Smooth muscle cell (in vitro differentiated cells): ENCODE measurements around the gene POLE. TPM values are rescaled to one million over a fixed set of nuclear protein-coding genes. Genes with fewer than 3 reads are reported as not detected.

Experiments
- DNase-seq: peaks from one replicate; lab custom pipeline; 2025; ENCODE audit not compliant: unreplicated experiment; lab: John Stamatoyannopoulos, UW
- H2AFZ ChIP-seq: fragments of 200-600 bp; sonication (generic); 2 replicates; pipeline ENCODE4 v1.6.0; 2016; ENCODE audit warnings: antibody characterized with exemption, low read depth, mild to moderate bottlenecking
- H3F3A ChIP-seq: fragments of 200-600 bp; sonication (generic); 2 replicates; pipeline ENCODE4 v1.6.0; 2017; ENCODE audit warnings: antibody characterized with exemption, low read depth
- H3K27ac ChIP-seq: fragments of 200-600 bp; sonication (generic); 2 replicates; pipeline ENCODE4 v1.5.1; 2016; ENCODE audit warnings: low read depth, mild to moderate bottlenecking
- H3K27me3 ChIP-seq: fragments of 200-600 bp; sonication (generic); 2 replicates; pipeline ENCODE4 v1.6.1; 2016; ENCODE audit warnings: low read depth, mild to moderate bottlenecking
- H3K36me3 ChIP-seq: fragments of 200-600 bp; sonication (generic); 2 replicates; pipeline ENCODE4 v1.5.1; 2016; ENCODE audit warnings: low read depth
- H3K4me1 ChIP-seq: fragments of 200-600 bp; sonication (generic); 2 replicates; pipeline ENCODE4 v1.5.1; 2016; ENCODE audit warnings: low read depth
- H3K4me2 ChIP-seq: fragments of 200-600 bp; sonication (generic); 2 replicates; pipeline ENCODE4 v1.6.0; 2016; ENCODE audit warnings: mild to moderate bottlenecking
- H3K4me3 ChIP-seq: fragments of 200-600 bp; sonication (generic); 2 replicates; pipeline ENCODE4 v1.5.1; 2016; ENCODE audit warnings: mild to moderate bottlenecking
- H3K79me2 ChIP-seq: fragments of 200-600 bp; sonication (generic); 2 replicates; pipeline ENCODE4 v1.6.0; 2016; ENCODE audit warnings: low read depth, mild to moderate bottlenecking
- H3K9ac ChIP-seq: fragments of 200-600 bp; sonication (generic); 2 replicates; pipeline ENCODE4 v1.6.0; 2016; ENCODE audit warnings: low read depth
- H3K9me3 ChIP-seq: fragments of 200-600 bp; sonication (generic); replicated peaks from 2 replicates; pipeline ENCODE4 v1.5.1; 2016; ENCODE audit warnings: low read depth
- H4K20me1 ChIP-seq: fragments of 200-600 bp; sonication (generic); 2 replicates; pipeline ENCODE4 v1.6.0; 2016; ENCODE audit warnings: low read depth
- WGBS: methylation state at CpG from one replicate; pipeline ENCODE4 v1.1.7; 2016; ENCODE audit warnings: low lambda C conversion rate; 5-methylcytosine and 5-hydroxymethylcytosine counted together
- polyA plus RNA-seq: library from polyadenylated mRNA; unstranded; fragments of >200 nt; fragmentation: Nextera tagmentation; extraction: Ambion mirVana; gene quantifications from 2 replicates; pipeline ENCODE4 v1.2.1, GENCODE V29; 2016
- total RNA-seq: library from RNA; depleted of rRNA; stranded (reverse); fragments of >200 nt; gene quantifications from 2 replicates; pipeline ENCODE4 v1.2.3, GENCODE V29; 2014
- TF ChIP-seq, protein P1 (sequence below): fragments of 200-600 bp; sonication (generic); IDR thresholded peaks from 2 replicates; pipeline ENCODE4 v1.5.1; 2017; ENCODE audit warnings: borderline replicate concordance, mild to moderate bottlenecking, antibody characterized with exemption; ENCODE audit not compliant: insufficient read depth, poor library complexity, severe bottlenecking

POLE gene
- total and polyA plus RNA-seq, 2 experiments from 2014 or later: 8.5 to 11.5 TPM

DNA sequence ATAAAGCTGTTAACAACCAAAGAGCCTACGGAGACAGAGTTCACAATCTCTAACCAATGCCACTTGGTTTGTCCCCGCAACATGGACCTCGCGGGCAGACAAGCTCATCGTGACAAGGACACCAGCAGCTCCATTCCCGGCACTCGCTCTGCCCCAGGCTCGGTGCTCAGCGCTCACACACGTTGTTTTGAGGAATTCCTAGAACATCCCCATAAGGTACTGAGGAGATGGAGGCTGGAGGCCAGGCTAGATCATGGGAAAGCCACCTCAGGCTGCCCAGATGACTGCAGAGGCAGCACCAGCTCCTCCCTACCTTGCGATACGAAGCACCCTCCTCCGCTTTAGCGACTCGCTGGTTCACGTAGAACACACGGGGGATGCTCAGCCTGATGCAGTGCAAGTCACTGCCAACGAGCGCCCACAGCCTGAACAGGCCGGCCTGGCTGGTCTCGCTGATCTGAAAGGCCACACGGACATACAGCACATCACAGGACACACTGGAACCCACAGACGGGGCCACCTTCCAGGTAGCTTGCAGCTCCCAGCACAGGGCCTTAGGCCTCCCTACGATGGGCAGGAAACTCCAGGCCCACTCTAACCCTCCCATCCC is 38.4 kb downstream of the POLE start:
- Histone ChIP-seq H3K9ac (no peak overlapping the region), H3K27ac (no peak overlapping the region)

DNA sequence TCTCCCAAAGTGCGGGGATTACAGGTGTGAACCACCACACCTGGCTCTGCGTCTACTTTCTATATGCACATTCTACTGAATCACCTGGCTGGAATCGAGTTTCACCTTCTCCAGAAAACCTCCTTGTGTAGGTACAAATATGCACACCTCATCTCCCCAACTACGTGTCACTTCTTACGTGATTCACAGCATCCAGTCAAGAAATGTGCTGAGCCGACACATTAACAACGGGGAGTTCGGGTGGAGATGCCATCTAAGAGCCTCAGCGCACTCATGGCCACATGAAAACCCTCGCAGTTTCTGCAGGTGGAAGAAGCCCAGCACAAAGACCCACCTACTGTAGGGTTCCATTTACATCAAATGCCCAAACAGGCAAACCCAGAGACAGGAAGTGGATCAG is 39.3 kb downstream of the POLE start:
- no peak for DNase-seq
- Histone ChIP-seq H3K27ac (no peak overlapping the region), H3F3A (no peaks in the 10 kb centered on the region), H4K20me1 (no peaks in the 10 kb centered on the region), H3K27me3 (no peaks in the 10 kb centered on the region), H3K9ac (no peak overlapping the region), H3K4me3 (no peak overlapping the region), H3K9me3 (no peaks in the 10 kb centered on the region), H2AFZ (no peak overlapping the region), H3K79me2 (no peaks in the 10 kb centered on the region), H3K4me1 (no peaks in the 10 kb centered on the region), H3K4me2 (no peak overlapping the region), H3K36me3 (no peaks in the 10 kb centered on the region)
- 95% methylated on average over 10 of the region's 10 CpGs for WGBS
- TF ChIP-seq, protein P1, sequence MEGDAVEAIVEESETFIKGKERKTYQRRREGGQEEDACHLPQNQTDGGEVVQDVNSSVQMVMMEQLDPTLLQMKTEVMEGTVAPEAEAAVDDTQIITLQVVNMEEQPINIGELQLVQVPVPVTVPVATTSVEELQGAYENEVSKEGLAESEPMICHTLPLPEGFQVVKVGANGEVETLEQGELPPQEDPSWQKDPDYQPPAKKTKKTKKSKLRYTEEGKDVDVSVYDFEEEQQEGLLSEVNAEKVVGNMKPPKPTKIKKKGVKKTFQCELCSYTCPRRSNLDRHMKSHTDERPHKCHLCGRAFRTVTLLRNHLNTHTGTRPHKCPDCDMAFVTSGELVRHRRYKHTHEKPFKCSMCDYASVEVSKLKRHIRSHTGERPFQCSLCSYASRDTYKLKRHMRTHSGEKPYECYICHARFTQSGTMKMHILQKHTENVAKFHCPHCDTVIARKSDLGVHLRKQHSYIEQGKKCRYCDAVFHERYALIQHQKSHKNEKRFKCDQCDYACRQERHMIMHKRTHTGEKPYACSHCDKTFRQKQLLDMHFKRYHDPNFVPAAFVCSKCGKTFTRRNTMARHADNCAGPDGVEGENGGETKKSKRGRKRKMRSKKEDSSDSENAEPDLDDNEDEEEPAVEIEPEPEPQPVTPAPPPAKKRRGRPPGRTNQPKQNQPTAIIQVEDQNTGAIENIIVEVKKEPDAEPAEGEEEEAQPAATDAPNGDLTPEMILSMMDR: no peak

More for the DNA sequence above, 38.4 kb downstream of the POLE start:
- Histone ChIP-seq H3K9me3 (no peaks in the 10 kb centered on the region), H3K4me1 (no peaks in the 10 kb centered on the region), H4K20me1 (no peaks in the 10 kb centered on the region), H3K4me2 (no peak overlapping the region), H3K79me2 (no peaks in the 10 kb centered on the region), H3K27me3 (no peaks in the 10 kb centered on the region), H3K36me3 (peaks cover 3% of the 10 kb centered on the region), H2AFZ (no peak overlapping the region), H3K4me3 (no peak overlapping the region), H3F3A (no peaks in the 10 kb centered on the region)
- TF ChIP-seq, protein P1: no peak
- WGBS: 98% methylated on average over 24 of the region's 24 CpGs
- DNase-seq: no peak

DNA sequence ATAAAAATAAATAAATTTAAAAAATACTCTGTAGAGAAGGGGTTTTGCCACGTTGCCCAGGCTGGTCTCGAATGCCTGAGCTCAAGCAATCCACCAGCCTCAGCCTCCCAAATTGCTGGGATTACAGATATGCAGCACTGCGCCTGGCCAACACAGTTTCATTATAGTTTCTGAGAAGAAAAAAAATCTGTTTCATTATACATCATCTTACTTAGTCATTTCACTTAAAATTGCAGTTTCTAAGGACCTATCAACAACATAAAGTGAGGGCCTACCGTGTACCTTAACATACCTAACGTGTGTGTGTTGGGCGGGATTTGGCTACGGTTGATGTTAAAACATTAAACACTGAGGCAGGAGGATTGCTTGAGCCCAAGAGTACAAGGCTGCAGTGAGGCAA is 40.3 kb downstream of the POLE start:
- Histone ChIP-seq H3K4me3 (no peak overlapping the region), H3K4me2 (no peak overlapping the region), H3K9ac (no peak overlapping the region), H4K20me1 (no peaks in the 10 kb centered on the region), H3K36me3 (no peaks in the 10 kb centered on the region), H2AFZ (no peak overlapping the region), H3K27me3 (no peaks in the 10 kb centered on the region), H3K27ac (no peak overlapping the region), H3F3A (no peaks in the 10 kb centered on the region), H3K4me1 (no peaks in the 10 kb centered on the region), H3K9me3 (no peaks in the 10 kb centered on the region), H3K79me2 (no peaks in the 10 kb centered on the region)
- no peak for DNase-seq
- TF ChIP-seq, protein P1: no peak
- WGBS: over 99% methylated on average over 7 of the region's 7 CpGs
